ENCODE data around the gene GMPS. TPM values are rescaled to one million over a fixed set of nuclear protein-coding genes. Genes with fewer than 3 reads are reported as not detected.

The GMPS gene
- total RNA-seq, 1 donor from 2014 or later = 50.2 TPM

Other genes with a start within 250 kb of the GMPS start
- gene PLCH1, start 125.6 kb upstream of the GMPS start, total RNA-seq = 10.9 TPM
- 12.3 TPM for gene C3orf33, start 64.4 kb upstream of the GMPS start, total RNA-seq
- gene SLC33A1, start 16.2 kb upstream of the GMPS start, total RNA-seq = 54.1 TPM
- 15.3 TPM for gene KCNAB1, start 249.9 kb downstream of the GMPS start, total RNA-seq

All from occipital lobe (tissue), 1 donor.